ENCODE data around the gene TMEM135.
"Not testable (repeated sequence)": the region's sequence is repeated elsewhere in the genome, so short reads cannot be mapped to it uniquely, and the experiment has no call there.

TMEM135 gene

DNA sequence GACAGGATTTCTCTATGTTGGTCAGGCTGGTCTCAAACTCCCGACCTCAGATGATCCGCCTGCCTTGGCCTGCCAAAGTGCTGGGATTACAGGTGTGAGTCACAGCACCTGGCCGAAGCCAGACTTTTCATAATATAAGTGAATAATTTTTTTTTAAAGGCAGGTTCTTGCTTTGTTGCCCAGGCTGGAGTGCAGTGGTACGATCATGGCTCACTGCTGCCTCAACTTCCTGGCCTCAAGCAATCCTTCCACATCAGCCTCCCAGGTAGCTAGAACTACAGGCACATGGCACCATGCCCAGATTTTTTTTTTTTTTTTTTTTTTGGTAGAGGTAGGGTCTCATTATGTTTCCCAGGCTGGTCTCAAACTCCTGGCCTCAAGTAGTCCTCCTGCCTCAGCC, 33.5 kb upstream of the TMEM135 start:
- H3K27me3 ChIP-seq (ENCODE audit: control insufficient read depth in 1 of 2, insufficient read depth in 2 of 2, low read length in 2 of 2); H3K27ac ChIP-seq (ENCODE audit: low read depth, low read length); H3K36me3 ChIP-seq (ENCODE audit: insufficient read depth, low read length); H3K9me3 ChIP-seq (ENCODE audit: low read length); H3K9ac ChIP-seq (ENCODE audit: low read length); H3K4me3 ChIP-seq (ENCODE audit: low read depth in 1 of 2, low read length in 2 of 2); H3K4me1 ChIP-seq (ENCODE audit: insufficient read depth, low read length): not testable (repeated sequence)

DNA sequence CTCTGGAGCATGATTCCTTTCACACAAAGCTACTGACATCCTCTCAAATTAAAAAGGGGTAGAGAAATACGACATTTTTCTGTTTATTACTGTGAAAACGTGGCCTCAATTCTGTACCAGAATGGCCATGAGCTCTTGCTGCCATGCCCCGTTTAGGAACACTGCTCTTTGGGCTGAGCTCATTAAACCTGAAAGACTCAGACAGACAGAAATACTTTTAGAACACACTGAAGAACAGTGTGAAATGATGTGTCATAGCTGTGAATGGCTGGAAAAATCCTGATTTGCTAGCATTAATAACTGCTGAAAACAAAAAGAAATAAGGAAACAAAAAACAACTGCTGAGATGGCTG, 32.2 kb upstream of the TMEM135 start:
- no peaks in the 10 kb centered on the region for H3K27me3 ChIP-seq (ENCODE audit: control insufficient read depth in 1 of 2, insufficient read depth in 2 of 2, low read length in 2 of 2)
- no peak overlapping the region for H3K27ac ChIP-seq (ENCODE audit: low read depth, low read length)
- H3K9ac ChIP-seq (ENCODE audit: low read length): no peak overlapping the region
- H3K36me3 ChIP-seq (ENCODE audit: insufficient read depth, low read length): no peaks in the 10 kb centered on the region
- no peaks in the 10 kb centered on the region for H3K4me1 ChIP-seq (ENCODE audit: insufficient read depth, low read length)
- H3K9me3 ChIP-seq (ENCODE audit: low read length): no peaks in the 10 kb centered on the region
- no peak overlapping the region for H3K4me3 ChIP-seq (ENCODE audit: low read depth in 1 of 2, low read length in 2 of 2)

DNA sequence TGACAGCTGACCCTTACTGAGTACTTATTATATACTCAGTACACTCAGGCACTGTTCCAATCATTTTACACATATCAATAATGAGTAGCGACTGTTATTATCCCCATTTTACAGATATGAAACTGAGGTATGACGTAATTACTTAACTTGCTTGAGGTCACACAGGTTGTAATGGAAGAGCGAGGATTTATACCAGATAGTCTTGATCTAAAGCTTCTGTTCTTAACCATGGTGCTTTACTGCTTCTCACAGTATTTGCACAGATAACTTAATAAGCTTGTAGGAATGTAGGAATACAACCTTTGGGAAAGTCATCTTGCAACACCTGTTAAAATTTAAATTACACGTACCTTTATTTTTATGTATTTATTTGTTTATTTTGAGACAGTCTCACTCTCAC, 31.7 kb upstream of the TMEM135 start:
- Histone ChIP-seq H3K9me3 (ENCODE audit: low read length) (no peaks in the 10 kb centered on the region), H3K4me1 (ENCODE audit: insufficient read depth, low read length) (no peaks in the 10 kb centered on the region), H3K27me3 (ENCODE audit: control insufficient read depth in 1 of 2, insufficient read depth in 2 of 2, low read length in 2 of 2) (no peaks in the 10 kb centered on the region), H3K9ac (ENCODE audit: low read length) (no peak overlapping the region), H3K4me3 (ENCODE audit: low read depth in 1 of 2, low read length in 2 of 2) (no peak overlapping the region), H3K27ac (ENCODE audit: low read depth, low read length) (no peak overlapping the region), H3K36me3 (ENCODE audit: insufficient read depth, low read length) (no peaks in the 10 kb centered on the region)

DNA sequence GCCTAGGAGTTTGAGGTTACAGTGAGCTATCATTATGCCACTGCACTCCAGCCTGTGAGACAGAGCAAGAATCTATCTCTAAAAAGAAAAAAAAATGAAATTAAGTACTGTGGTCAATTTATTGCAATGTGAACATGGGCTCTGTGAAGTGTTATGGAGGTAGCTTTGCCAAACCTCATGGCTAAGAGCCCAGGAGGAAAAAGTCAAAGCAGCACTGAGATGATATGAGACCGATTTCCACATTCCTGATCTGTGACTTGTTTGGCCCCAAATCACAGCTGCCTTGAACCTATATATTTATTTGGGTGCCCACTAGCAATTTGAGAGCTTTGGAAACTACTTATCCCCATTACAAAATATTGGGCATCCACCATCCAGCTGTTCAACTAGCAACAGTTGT, 29.8 kb upstream of the TMEM135 start:
- no peaks in the 10 kb centered on the region for H3K36me3 ChIP-seq (ENCODE audit: insufficient read depth, low read length)

DNA sequence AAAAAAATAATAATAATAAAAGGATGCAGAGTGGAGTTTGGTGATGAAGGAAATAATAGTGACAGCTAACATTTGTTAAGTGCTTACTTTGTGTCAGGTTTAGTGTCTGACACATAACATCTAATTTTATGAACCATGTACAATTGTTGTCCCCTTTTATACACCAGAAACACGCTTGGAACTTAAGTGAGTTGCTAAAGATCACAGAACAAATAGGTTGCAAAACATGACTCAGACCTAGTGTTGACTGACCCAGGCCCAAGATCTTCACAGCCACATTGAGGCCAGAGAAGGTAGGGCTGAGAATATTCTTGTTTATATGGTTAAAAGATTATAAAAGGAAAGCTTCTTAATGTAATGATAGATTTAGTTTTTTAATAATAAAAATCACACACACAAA, 25.6 kb upstream of the TMEM135 start:
- no peaks in the 10 kb centered on the region for H3K27me3 ChIP-seq (ENCODE audit: control insufficient read depth in 1 of 2, insufficient read depth in 2 of 2, low read length in 2 of 2)
- H3K27ac ChIP-seq (ENCODE audit: low read depth, low read length): no peak overlapping the region

More for the DNA sequence above, 29.8 kb upstream of the TMEM135 start:
- H3K4me3 ChIP-seq (ENCODE audit: low read depth in 1 of 2, low read length in 2 of 2): no peak overlapping the region
- no peak overlapping the region for H3K9ac ChIP-seq (ENCODE audit: low read length)
- H3K27me3 ChIP-seq (ENCODE audit: control insufficient read depth in 1 of 2, insufficient read depth in 2 of 2, low read length in 2 of 2): no peaks in the 10 kb centered on the region
- no peaks in the 10 kb centered on the region for H3K9me3 ChIP-seq (ENCODE audit: low read length)
- H3K27ac ChIP-seq (ENCODE audit: low read depth, low read length): no peak overlapping the region
- peaks cover 2% of the 10 kb centered on the region for H3K4me1 ChIP-seq (ENCODE audit: insufficient read depth, low read length)

DNA sequence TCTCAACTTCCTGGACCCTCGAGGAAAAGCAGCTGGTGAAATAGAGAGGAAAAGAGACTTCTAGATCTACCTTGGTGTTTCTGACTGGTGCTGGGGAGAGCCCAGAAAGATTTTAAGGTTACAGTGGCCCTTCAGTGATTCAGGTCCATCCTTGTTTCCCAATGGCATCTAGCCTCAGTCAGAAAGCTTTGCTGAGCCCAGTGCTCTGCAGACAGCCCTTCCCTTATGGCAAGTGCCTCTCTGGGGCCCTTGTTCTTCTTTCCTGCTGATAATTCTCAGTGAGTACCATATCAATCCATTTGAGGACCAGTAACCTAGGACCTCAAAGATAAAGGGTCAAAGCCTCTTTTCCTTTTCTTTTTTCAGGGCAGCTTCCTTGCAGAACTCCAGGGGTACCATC, 25.1 kb upstream of the TMEM135 start:
- Histone ChIP-seq H3K4me3 (ENCODE audit: low read depth in 1 of 2, low read length in 2 of 2) (no peak overlapping the region), H3K9me3 (ENCODE audit: low read length) (no peaks in the 10 kb centered on the region), H3K27me3 (ENCODE audit: control insufficient read depth in 1 of 2, insufficient read depth in 2 of 2, low read length in 2 of 2) (no peaks in the 10 kb centered on the region), H3K36me3 (ENCODE audit: insufficient read depth, low read length) (no peaks in the 10 kb centered on the region), H3K9ac (ENCODE audit: low read length) (no peak overlapping the region), H3K4me1 (ENCODE audit: insufficient read depth, low read length) (peaks cover 17% of the 10 kb centered on the region), H3K27ac (ENCODE audit: low read depth, low read length) (no peak overlapping the region)

More for the DNA sequence above, 25.6 kb upstream of the TMEM135 start:
- H3K4me1 ChIP-seq (ENCODE audit: insufficient read depth, low read length): peaks cover 17% of the 10 kb centered on the region
- H3K36me3 ChIP-seq (ENCODE audit: insufficient read depth, low read length): no peaks in the 10 kb centered on the region
- no peak overlapping the region for H3K9ac ChIP-seq (ENCODE audit: low read length)
- H3K9me3 ChIP-seq (ENCODE audit: low read length): no peaks in the 10 kb centered on the region
- H3K4me3 ChIP-seq (ENCODE audit: low read depth in 1 of 2, low read length in 2 of 2): no peak overlapping the region

DNA sequence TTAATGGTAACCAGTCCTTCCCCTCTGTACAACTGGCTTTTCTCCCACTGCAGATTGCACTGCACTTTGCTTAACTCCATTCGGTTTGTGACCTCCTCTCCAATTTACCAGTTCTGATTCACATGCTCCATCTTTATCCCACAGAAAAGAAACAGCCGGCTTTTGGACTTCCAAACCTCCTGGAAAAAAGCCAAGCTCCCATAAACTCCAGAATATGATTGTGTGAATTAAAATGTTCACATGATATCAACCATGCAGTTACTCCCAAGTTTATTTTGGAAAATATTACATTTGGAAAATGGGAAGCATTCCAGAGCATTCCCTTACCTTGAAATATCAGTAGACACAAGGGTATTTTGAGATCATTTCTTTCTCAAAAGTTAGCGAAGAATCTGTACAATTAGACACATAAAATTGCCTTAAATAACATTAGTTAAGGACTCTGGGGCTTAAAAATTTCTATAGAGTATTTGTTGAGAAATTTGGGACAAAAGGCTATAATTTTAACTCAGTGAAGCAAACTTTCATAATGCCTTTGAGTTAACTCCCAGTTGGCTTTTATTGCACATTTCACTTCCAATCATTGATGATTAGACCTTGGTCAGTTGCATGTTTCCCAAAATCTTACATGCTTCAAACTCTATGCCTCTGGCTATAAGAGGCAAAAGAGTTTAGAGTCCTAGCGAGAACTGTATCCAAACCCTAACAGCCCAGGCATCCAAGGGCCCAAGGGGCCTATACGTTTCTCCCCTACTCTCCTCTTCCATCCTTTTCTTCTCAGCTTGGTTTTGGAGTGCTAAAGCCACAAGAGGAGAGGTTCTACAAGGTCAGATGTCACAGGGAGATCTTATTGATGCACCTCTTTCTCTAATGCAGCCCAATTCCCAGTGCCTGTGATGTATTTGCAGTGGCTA, 23.6 kb upstream of the TMEM135 start:
- no peaks in the 10 kb centered on the region for H3K27me3 ChIP-seq (ENCODE audit: control insufficient read depth in 1 of 2, insufficient read depth in 2 of 2, low read length in 2 of 2)
- no peak overlapping the region for H3K27ac ChIP-seq (ENCODE audit: low read depth, low read length)
- no peak overlapping the region for H3K9ac ChIP-seq (ENCODE audit: low read length)
- H3K4me1 ChIP-seq (ENCODE audit: insufficient read depth, low read length): peaks cover 17% of the 10 kb centered on the region
- no peaks in the 10 kb centered on the region for H3K36me3 ChIP-seq (ENCODE audit: insufficient read depth, low read length)
- no peaks in the 10 kb centered on the region for H3K9me3 ChIP-seq (ENCODE audit: low read length)
- H3K4me3 ChIP-seq (ENCODE audit: low read depth in 1 of 2, low read length in 2 of 2): no peak overlapping the region

DNA sequence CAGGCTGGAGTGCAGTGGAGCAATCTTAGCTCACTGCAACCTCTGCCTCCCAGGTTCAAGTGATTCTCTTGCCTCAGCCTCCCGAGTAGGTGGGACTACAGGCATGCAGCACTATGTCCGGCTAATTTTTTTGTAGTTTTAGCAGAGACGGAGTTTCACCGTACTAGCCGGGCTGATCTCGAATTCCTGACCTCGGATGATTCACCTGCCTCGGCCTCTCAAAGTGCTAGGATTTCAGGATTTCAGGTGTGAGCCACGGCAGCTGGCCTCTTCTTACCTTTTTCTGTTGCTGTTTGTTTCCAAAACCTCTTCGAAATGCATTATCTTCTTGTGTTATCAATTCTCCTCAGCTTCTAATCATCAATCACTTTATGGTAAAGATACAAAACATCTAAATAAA, 22.1 kb upstream of the TMEM135 start:
- Histone ChIP-seq H3K27me3 (ENCODE audit: control insufficient read depth in 1 of 2, insufficient read depth in 2 of 2, low read length in 2 of 2) (no peaks in the 10 kb centered on the region), H3K36me3 (ENCODE audit: insufficient read depth, low read length) (no peaks in the 10 kb centered on the region), H3K4me3 (ENCODE audit: low read depth in 1 of 2, low read length in 2 of 2) (no peak overlapping the region), H3K4me1 (ENCODE audit: insufficient read depth, low read length) (peaks cover 17% of the 10 kb centered on the region), H3K27ac (ENCODE audit: low read depth, low read length) (no peak overlapping the region), H3K9me3 (ENCODE audit: low read length) (no peaks in the 10 kb centered on the region), H3K9ac (ENCODE audit: low read length) (no peak overlapping the region)

DNA sequence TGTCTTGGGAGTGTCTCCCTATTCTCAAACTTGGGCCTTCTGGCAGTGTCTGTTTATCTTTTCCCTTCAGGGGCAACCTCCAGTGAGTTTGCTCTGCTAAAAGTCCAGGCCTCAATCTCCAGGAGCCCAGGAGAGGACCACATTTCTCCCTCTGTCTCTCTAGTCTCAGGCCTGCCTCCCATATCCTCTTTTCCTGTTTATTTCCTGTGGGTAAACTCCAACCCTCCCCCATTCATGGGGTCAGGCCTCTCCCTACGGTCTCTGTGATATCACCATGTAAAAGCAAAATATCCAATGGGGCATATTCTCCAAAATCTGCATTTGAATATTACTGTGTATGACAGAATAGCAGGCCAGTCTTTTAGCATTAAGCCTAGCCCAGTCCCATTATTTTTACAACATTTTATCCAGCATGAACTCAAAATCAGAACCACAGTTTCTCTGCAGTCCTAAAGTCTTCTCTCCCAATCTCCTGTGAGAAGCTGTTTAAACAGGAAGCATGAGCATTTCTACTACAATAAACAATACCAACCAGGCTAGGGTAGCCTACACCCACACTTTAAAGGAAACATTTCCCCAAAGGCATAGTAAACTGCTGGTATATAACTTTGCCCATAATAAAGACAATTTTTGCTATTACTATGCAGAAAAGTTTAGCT, 18.0 kb upstream of the TMEM135 start:
- Histone ChIP-seq H3K4me3 (ENCODE audit: low read depth in 1 of 2, low read length in 2 of 2) (no peak overlapping the region), H3K36me3 (ENCODE audit: insufficient read depth, low read length) (no peaks in the 10 kb centered on the region), H3K27me3 (ENCODE audit: control insufficient read depth in 1 of 2, insufficient read depth in 2 of 2, low read length in 2 of 2) (no peaks in the 10 kb centered on the region), H3K9me3 (ENCODE audit: low read length) (no peaks in the 10 kb centered on the region), H3K9ac (ENCODE audit: low read length) (no peak overlapping the region), H3K27ac (ENCODE audit: low read depth, low read length) (no peak overlapping the region), H3K4me1 (ENCODE audit: insufficient read depth, low read length) (peaks cover 8% of the 10 kb centered on the region)

DNA sequence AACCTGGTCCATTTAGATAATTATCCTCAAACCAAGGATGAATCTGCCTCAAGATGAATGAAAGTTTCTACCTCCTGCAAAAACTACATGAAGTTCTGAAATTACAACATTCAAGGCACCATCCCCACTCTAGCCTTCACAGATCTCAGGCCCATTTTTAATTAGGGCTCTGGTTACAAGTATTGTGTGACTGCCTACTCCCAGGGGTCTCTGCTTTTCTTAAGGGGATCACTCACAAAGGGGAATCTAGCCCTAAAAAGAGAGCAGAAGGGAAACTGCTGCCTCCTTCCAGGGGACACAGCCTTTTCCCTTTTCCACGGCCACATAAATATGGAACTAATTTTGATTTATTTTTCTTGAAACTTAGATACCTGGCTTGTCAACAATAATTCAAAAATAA, 17.4 kb upstream of the TMEM135 start:
- no peaks in the 10 kb centered on the region for H3K9me3 ChIP-seq (ENCODE audit: low read length)
- no peaks in the 10 kb centered on the region for H3K36me3 ChIP-seq (ENCODE audit: insufficient read depth, low read length)
- H3K4me1 ChIP-seq (ENCODE audit: insufficient read depth, low read length): peaks cover 8% of the 10 kb centered on the region
- no peak overlapping the region for H3K4me3 ChIP-seq (ENCODE audit: low read depth in 1 of 2, low read length in 2 of 2)
- H3K27ac ChIP-seq (ENCODE audit: low read depth, low read length): no peak overlapping the region
- H3K9ac ChIP-seq (ENCODE audit: low read length): no peak overlapping the region
- H3K27me3 ChIP-seq (ENCODE audit: control insufficient read depth in 1 of 2, insufficient read depth in 2 of 2, low read length in 2 of 2): no peaks in the 10 kb centered on the region

DNA sequence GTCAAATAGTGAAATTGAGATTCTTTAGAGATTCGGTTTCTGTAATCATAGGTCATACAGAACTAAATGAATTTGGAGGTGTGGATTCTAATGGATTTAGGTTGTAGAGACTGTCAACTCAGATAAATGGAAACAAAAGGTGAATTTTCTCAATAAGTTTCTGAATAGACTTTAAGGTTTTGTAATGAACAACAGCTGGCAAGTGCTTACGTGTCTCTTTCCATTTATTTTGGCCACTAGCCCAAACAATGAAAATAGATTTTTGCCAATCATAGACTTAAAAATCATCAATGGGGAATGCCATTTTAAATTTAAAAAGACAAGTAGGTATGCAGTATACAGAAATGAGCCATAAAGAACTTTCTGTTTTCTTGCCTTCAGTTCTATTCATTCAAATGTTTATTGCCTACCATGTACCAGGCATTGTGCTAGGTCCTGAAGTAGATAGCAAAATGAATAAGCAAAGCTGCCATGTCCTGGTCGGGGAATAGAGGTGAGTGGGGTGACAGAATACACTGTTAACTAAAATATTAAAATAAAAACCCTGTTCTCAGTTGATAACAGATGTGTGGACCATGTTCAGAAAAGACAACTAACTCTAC, 16.9 kb upstream of the TMEM135 start:
- no peak overlapping the region for H3K4me3 ChIP-seq (ENCODE audit: low read depth in 1 of 2, low read length in 2 of 2)

More for the DNA sequence above, 16.9 kb upstream of the TMEM135 start:
- Histone ChIP-seq H3K9me3 (ENCODE audit: low read length) (no peaks in the 10 kb centered on the region), H3K36me3 (ENCODE audit: insufficient read depth, low read length) (no peaks in the 10 kb centered on the region), H3K27ac (ENCODE audit: low read depth, low read length) (no peak overlapping the region), H3K9ac (ENCODE audit: low read length) (no peak overlapping the region), H3K4me1 (ENCODE audit: insufficient read depth, low read length) (peaks cover 8% of the 10 kb centered on the region), H3K27me3 (ENCODE audit: control insufficient read depth in 1 of 2, insufficient read depth in 2 of 2, low read length in 2 of 2) (no peaks in the 10 kb centered on the region)
